NB4 (cell line): ENCODE results near the gene DYNC1I1.

Experiments used
- POLR2A ChIP-seq: IDR thresholded peaks from 2 replicates; pipeline ENCODE4 v1.6.1; 2011; ENCODE audit warnings: mild to moderate bottlenecking; ENCODE audit not compliant: insufficient read length; ENCODE audit errors: extremely low read depth
- TF ChIP-seq, protein P1 (sequence below): IDR thresholded peaks from one replicate; pipeline ENCODE4 v1.5.1; 2012; ENCODE audit warnings: low read depth, low read length

DNA sequence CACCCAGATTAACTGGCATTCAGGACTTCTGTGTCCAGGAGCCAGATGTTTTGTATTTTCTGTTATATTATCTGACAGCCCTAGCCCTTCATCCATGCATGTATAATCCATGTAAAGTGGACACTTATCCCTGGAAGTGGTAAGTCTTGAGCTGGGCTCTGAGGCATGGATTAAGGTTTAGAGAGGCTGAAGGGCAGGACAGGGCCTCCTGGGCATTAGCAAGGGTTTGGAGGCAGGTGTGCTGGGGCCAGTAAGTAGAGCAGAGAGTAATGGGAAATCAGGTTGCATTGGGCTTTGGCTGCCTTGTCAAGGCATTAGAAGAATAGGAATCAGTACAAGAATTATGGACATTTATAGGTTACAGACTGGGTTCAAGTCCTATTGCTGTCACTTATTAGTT is 138.0 kb downstream of the DYNC1I1 start:
- TF ChIP-seq, protein P1, sequence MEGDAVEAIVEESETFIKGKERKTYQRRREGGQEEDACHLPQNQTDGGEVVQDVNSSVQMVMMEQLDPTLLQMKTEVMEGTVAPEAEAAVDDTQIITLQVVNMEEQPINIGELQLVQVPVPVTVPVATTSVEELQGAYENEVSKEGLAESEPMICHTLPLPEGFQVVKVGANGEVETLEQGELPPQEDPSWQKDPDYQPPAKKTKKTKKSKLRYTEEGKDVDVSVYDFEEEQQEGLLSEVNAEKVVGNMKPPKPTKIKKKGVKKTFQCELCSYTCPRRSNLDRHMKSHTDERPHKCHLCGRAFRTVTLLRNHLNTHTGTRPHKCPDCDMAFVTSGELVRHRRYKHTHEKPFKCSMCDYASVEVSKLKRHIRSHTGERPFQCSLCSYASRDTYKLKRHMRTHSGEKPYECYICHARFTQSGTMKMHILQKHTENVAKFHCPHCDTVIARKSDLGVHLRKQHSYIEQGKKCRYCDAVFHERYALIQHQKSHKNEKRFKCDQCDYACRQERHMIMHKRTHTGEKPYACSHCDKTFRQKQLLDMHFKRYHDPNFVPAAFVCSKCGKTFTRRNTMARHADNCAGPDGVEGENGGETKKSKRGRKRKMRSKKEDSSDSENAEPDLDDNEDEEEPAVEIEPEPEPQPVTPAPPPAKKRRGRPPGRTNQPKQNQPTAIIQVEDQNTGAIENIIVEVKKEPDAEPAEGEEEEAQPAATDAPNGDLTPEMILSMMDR, result no peak
- TF ChIP-seq POLR2A, result no peak
